Breast epithelium (tissue), 3 donors: ENCODE results near the gene CDYL.

Source experiments
- POLR2A ChIP-seq: fragments of 450-650 bp; IDR thresholded peaks from one replicate; pipeline ENCODE4 v1.6.1; 2016; ENCODE audit warnings: antibody characterized with exemption, mild to moderate bottlenecking, moderate library complexity
- POLR2AphosphoS5 ChIP-seq, 3 donors: sonication (generic); formaldehyde crosslinking; IDR thresholded peaks; one replicate each; pipeline ENCODE4 v1.6.1; 2017; ENCODE audit warnings: antibody characterized with exemption in 3 of 3
- TF ChIP-seq, protein P1 (sequence below), 3 donors: fragments of 450-650 bp; IDR thresholded peaks; one replicate each; pipeline ENCODE4 v1.5.1; 2016 to 2017; ENCODE audit warnings: antibody characterized with exemption in 3 of 3, mild to moderate bottlenecking in 3 of 3, moderate library complexity in 3 of 3

DNA sequence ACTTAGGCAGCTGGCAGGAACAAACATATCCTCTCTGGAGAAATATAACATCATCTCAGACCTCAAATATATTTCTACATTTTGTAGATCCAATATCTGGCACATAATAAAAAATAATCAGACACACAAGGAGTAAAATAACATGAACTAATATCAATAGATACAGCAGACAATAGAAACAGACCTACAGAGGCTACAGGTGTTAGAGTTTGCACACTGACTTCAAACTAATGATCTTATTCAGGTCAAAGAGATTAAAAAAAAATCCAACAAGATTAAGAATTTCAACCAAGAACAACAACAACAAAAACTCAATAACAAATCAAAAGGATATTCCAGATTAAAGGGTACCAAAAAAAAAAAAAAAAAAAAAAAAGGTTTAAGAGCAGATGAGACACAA, 13.9 kb upstream of the CDYL start:
- TF ChIP-seq POLR2A, result no peak
- TF ChIP-seq, protein P1, sequence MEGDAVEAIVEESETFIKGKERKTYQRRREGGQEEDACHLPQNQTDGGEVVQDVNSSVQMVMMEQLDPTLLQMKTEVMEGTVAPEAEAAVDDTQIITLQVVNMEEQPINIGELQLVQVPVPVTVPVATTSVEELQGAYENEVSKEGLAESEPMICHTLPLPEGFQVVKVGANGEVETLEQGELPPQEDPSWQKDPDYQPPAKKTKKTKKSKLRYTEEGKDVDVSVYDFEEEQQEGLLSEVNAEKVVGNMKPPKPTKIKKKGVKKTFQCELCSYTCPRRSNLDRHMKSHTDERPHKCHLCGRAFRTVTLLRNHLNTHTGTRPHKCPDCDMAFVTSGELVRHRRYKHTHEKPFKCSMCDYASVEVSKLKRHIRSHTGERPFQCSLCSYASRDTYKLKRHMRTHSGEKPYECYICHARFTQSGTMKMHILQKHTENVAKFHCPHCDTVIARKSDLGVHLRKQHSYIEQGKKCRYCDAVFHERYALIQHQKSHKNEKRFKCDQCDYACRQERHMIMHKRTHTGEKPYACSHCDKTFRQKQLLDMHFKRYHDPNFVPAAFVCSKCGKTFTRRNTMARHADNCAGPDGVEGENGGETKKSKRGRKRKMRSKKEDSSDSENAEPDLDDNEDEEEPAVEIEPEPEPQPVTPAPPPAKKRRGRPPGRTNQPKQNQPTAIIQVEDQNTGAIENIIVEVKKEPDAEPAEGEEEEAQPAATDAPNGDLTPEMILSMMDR (IDR thresholded peaks at IDR 0.05), result no peak
- TF ChIP-seq POLR2AphosphoS5 (IDR thresholded peaks at IDR 0.05), result no peak
